Panc1 (cell line): ENCODE results near the gene C9orf152. TPM values are rescaled to one million over a fixed set of nuclear protein-coding genes. Genes with fewer than 3 reads are reported as not detected.

ENCODE experiments used
- ATAC-seq: fragments of 200-7000 bp; cut with Tn5 transposase; 2 replicates; pipeline ENCODE4 v1.9.1; 2020; ENCODE audit warnings: mild to moderate bottlenecking, moderate library complexity
- BruUV-seq: library from RNA; stranded (reverse); fragments of 400-500 nt; replicated peaks from 2 replicates; lab custom pipeline; 2021; lab: Mats Ljungman, UMichigan
- CTCF ChIA-PET: fragments of 300-600 bp; sonication (Branson Sonifier 250); formaldehyde crosslinking; loops from one replicate; lab custom pipeline; 2022; ENCODE audit warnings: antibody characterized with exemption; lab: Charles Lee
- POLR2A ChIA-PET: fragments of 300-600 bp; sonication (Branson Sonifier 250); formaldehyde crosslinking; loops from one replicate; lab custom pipeline; 2022; ENCODE audit warnings: antibody characterized with exemption; lab: Charles Lee
- DNase-seq: peaks from one replicate; pipeline ENCODE4 v3.0.0-alpha.2; 2010; ENCODE audit warnings: low read depth, low spot score
- H3K27ac ChIP-seq: 2 replicates; pipeline ENCODE4 v1.5.1; 2011; ENCODE audit warnings: mild to moderate bottlenecking, low read length, inconsistent platforms
- H3K27me3 ChIP-seq: fragments of 200-500 bp; sonication (Bioruptor generic); 2 replicates; pipeline ENCODE4 v1.6.0; 2014; ENCODE audit warnings: low read length, inconsistent platforms; ENCODE audit not compliant: control insufficient read depth, insufficient read depth
- H3K36me3 ChIP-seq: fragments of 200-500 bp; sonication (Bioruptor generic); 2 replicates; pipeline ENCODE4 v1.5.1; 2014; ENCODE audit warnings: inconsistent platforms, mild to moderate bottlenecking, low read length, moderate library complexity; ENCODE audit not compliant: control insufficient read depth, insufficient read depth
- H3K4me1 ChIP-seq: 2 replicates; pipeline ENCODE4 v1.5.1; 2011; ENCODE audit warnings: inconsistent platforms, mild to moderate bottlenecking, low read length, moderate library complexity; ENCODE audit not compliant: control insufficient read depth, insufficient read depth
- H3K4me3 ChIP-seq, 2 experiments: 2 replicates each; pipeline ENCODE4 v1.5.1; 2011 to 2012; ENCODE audit warnings: low read depth in 2 of 2, low read length in 2 of 2, mild to moderate bottlenecking in 2 of 2, inconsistent platforms in 1 of 2, moderate library complexity in 1 of 2
- H3K9me3 ChIP-seq: fragments of 200-500 bp; sonication (Bioruptor generic); 2 replicates; pipeline ENCODE4 v1.5.1; 2014; ENCODE audit warnings: low read depth, mild to moderate bottlenecking, inconsistent platforms, low read length, moderate library complexity; ENCODE audit not compliant: control insufficient read depth, insufficient read depth
- CTCF ChIP-seq: fragments of 450-650 bp; IDR thresholded peaks from 2 replicates; pipeline ENCODE4 v1.5.1; 2017; ENCODE audit warnings: mild to moderate bottlenecking
- POLR2AphosphoS5 ChIP-seq: IDR thresholded peaks from 2 replicates; pipeline ENCODE4 v1.6.1; 2012; ENCODE audit warnings: mild to moderate bottlenecking, low read depth, low read length, moderate library complexity
- REST ChIP-seq, 2 experiments: IDR thresholded peaks; 2 replicates each; pipeline ENCODE4 v1.6.1; 2011 to 2012; ENCODE audit warnings: low read depth in 2 of 2, control low read depth in 1 of 2, low read length in 1 of 2, mild to moderate bottlenecking in 1 of 2, moderate library complexity in 1 of 2; ENCODE audit not compliant: insufficient read depth in 1 of 2
- SIN3A ChIP-seq: IDR thresholded peaks from 2 replicates; pipeline ENCODE4 v1.6.1; 2012; ENCODE audit warnings: low read depth, mild to moderate bottlenecking, low read length, moderate library complexity, borderline replicate concordance; ENCODE audit not compliant: insufficient read depth
- TCF7L2 ChIP-seq: IDR thresholded peaks from 2 replicates; pipeline ENCODE4 v1.6.1; 2011; ENCODE audit warnings: mild to moderate bottlenecking, low read depth, low read length, inconsistent platforms
- in situ Hi-C: cut with HindIII; loops from 2 replicates; pipeline ENCODE4 v1.10.0; 2016; ENCODE audit warnings: low sequenced_read_pairs, low pct_unique_long_range_greater_than_20kb
- intact Hi-C: fragments of 100-400 bp; cut with micrococcal nuclease; formaldehyde crosslinking; loops from one replicate; pipeline ENCODE4 v1.10.0; 2022; ENCODE audit not compliant: unreplicated experiment
- total RNA-seq: library from RNA; stranded (reverse); gene quantifications from one replicate; pipeline ENCODE4 v1.2.1, GENCODE V29; 2021; ENCODE audit not compliant: unreplicated experiment

The C9orf152 gene
- total RNA-seq, 1 experiment from 2014 or later, result 0.10 TPM

- TF ChIP-seq CTCF (no peak), SIN3A (no peak), POLR2AphosphoS5 (no peak), TCF7L2 (no peak), REST (IDR thresholded peaks at IDR 0.05; ENCODE audit: insufficient read depth in 1 of 2, low read depth in 2 of 2, low read length in 1 of 2) (no peak)
- no TSS peak for BruUV-seq
- POLR2A ChIA-PET, result no interaction called here
- H3K27me3 ChIP-seq, result no peaks in the 10 kb centered on the region
- no peaks in the 10 kb centered on the region for H3K9me3 ChIP-seq
- no peaks in the 10 kb centered on the region for H3K36me3 ChIP-seq
- no peaks in the 10 kb centered on the region for H3K4me1 ChIP-seq
- H3K27ac ChIP-seq, result no peak overlapping the region
- CTCF ChIA-PET, result no interaction called here
- H3K4me3 ChIP-seq, result no peak overlapping the region
- intact Hi-C loops, result no loop called here
- ATAC-seq (no peak), DNase-seq (no peak)
- in situ Hi-C loops, result no loop called here
Measured at GRCh38 chr9:110170357-110171257, 37.4 kb downstream of the C9orf152 start.

- no peaks in the 10 kb centered on the region for H3K4me1 ChIP-seq
- H3K36me3 ChIP-seq, result no peaks in the 10 kb centered on the region
- in situ Hi-C loops (no loop called here), intact Hi-C loops (no loop called here)
- ChIA-PET CTCF (no interaction called here), POLR2A (no interaction called here)
- no peaks in the 10 kb centered on the region for H3K9me3 ChIP-seq
- H3K27me3 ChIP-seq, result no peaks in the 10 kb centered on the region
- DNase-seq (no peak), ATAC-seq (no peak)
- no TSS peak for BruUV-seq
- no peak overlapping the region for H3K4me3 ChIP-seq
- no peak overlapping the region for H3K27ac ChIP-seq
- TF ChIP-seq CTCF (no peak), SIN3A (no peak), POLR2AphosphoS5 (no peak), TCF7L2 (no peak), REST (IDR thresholded peaks at IDR 0.05; ENCODE audit: insufficient read depth in 1 of 2, low read depth in 2 of 2, low read length in 1 of 2) (no peak)
Measured at GRCh38 chr9:110168486-110168885, 39.5 kb downstream of the C9orf152 start.
